ENCODE results near the gene MORC1.
"Not testable (repeated sequence)": the region's sequence is repeated elsewhere in the genome, so short reads cannot be mapped to it uniquely, and the experiment has no call there.

MORC1 gene, protein sequence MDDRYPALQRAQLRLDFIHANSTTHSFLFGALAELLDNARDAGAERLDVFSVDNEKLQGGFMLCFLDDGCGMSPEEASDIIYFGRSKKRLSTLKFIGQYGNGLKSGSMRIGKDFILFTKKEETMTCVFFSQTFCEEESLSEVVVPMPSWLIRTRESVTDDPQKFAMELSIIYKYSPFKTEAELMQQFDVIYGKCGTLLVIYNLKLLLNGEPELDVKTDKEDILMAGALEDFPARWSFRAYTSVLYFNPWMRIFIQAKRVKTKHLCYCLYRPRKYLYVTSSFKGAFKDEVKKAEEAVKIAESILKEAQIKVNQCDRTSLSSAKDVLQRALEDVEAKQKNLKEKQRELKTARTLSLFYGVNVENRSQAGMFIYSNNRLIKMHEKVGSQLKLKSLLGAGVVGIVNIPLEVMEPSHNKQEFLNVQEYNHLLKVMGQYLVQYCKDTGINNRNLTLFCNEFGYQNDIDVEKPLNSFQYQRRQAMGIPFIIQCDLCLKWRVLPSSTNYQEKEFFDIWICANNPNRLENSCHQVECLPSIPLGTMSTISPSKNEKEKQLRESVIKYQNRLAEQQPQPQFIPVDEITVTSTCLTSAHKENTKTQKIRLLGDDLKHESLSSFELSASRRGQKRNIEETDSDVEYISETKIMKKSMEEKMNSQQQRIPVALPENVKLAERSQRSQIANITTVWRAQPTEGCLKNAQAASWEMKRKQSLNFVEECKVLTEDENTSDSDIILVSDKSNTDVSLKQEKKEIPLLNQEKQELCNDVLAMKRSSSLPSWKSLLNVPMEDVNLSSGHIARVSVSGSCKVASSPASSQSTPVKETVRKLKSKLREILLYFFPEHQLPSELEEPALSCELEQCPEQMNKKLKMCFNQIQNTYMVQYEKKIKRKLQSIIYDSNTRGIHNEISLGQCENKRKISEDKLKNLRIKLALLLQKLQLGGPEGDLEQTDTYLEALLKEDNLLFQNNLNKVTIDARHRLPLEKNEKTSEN

DNA sequence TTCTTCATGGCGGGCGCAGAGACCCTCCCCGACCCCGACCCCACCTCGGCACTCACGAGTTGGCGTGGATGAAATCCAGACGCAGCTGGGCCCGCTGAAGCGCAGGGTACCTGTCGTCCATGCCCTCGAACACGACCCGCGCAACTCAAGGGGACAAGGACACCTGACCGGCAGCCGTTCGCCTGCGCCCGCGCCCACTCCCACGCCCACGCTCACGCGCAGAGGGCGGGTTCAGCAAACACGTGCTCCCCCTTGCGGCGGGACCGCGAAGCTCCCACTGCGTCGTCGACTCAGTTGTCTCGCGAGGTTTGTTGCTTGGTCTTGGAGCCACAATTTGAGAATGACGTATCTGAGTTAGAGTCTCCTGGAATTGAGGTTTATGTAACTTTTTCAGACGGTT lies at the start of gene MORC1:
TSS of gene MORC1 (minus strand) at position 196 of the 400 bp plus-strand sequence. CDS start at position 121, 75 bp downstream.
- no peak for DNase-seq (ENCODE audit: low spot score)

DNA sequence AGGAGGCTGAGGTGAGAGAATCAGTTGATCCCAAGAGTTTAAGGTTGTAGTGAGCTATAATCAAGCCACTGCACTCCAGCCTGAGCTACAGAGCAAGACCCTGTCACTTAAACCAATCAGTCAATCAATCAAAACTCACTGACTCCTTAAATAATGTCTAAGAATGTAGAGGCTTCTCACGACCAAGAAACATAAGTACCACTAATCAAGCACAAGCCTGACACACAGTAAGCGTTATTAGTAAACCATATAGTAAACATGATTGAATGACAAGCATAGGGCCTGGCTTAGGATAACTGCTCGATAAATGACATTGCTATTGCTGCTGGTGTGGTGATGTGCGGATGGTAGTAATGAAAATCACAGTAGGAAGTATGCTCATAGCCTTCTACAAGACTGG lies 48.0 kb upstream of the MORC1 start:
- DNase-seq (ENCODE audit: low spot score), result no peak

DNA sequence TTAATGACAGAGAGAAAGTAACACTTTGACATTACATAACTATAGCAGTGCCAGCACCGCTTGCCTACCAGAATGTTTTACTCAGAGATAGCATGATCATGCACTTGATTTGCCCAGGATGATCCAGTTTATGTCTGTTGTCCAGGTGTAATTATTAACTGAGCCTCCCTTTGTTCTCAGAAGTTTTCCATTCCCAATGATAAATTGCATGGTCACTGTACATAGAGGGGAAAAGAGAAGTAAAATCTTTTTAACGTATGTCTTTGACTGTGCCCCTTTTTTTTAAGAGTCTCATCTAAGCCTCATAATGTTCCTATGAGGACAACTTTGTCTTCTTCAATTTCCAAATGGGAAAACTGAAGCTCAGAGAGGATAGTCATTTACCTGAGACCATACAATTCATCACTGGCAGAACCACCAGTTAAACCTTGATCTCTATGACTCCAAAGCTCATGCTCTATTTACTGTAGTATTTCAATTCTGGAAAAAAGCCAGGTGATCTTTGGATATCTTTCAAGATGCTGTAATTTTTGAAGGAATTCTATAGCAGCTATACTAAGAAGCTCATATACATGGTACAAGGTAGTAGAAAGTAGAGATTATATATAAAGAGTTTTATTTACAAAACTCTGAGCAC lies 43.7 kb upstream of the MORC1 start:
- DNase-seq (ENCODE audit: low spot score), result no peak

DNA sequence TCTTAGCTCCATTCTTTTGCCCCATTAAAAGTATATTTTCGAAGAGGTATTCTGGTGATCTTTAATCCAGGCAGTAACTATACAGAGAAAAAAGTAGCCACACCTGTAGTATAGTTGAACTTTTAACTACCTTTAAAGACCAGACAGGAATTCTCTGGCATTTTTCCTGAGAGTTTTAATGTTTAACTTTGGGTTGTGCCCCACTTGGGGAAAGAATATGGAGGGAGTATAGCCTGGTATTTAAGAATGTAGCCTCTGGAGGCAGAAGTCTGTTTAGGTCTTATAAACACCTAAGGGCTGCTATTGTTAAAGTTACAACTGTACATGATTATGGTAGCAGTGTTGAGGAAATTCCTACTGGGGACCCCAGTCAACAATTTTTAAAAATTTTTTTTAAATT lies 37.9 kb upstream of the MORC1 start:
- DNase-seq (ENCODE audit: low spot score), result no peak

- DNase-seq (ENCODE audit: low spot score), result no peak
Observed at GRCh38 chr3:109154979-109155378, 37.0 kb upstream of the MORC1 start.

GRCh38 chr3:109152320-109152719 lies 34.4 kb upstream of the MORC1 start:
- DNase-seq (ENCODE audit: low spot score), result no peak

DNA sequence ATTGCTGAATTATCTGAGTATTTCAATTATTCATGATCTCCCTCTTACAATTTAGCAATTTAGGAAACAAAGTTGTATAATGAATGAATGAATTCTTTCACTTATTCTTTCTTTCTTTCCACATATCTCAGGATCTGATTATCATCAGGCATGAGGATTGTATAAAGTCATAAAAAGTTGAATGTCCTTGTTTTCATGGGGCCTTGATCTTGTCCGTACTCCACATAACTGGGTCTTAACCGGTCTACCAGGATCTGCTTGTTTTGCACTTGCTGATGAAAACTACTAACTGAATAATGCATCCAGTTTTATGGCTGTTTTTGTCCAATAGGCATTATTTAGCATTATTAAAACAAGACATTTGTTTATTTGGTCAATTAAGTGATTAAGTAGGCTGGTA lies 31.1 kb upstream of the MORC1 start:
- no peak for DNase-seq (ENCODE audit: low spot score)

DNA sequence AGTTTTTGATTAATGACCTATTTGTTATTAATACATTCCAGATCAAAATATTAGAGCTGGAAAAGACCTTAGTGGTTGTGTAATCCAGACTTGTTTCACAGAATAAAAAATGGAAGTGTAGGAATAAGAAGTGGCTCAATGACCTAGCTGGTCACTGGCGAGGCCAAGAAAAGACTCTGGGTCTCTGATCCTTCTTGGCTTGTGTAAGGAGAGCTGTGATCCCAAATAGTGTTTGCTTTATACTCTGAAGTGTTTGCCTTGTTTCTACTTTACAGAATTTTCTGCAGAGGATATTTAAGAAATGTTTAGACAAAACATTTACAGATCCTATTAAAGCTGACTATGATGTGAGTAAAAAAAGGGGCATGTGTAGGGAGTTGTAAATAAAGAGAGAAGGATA lies 25.7 kb upstream of the MORC1 start:
- no peak for DNase-seq (ENCODE audit: low spot score)

DNA sequence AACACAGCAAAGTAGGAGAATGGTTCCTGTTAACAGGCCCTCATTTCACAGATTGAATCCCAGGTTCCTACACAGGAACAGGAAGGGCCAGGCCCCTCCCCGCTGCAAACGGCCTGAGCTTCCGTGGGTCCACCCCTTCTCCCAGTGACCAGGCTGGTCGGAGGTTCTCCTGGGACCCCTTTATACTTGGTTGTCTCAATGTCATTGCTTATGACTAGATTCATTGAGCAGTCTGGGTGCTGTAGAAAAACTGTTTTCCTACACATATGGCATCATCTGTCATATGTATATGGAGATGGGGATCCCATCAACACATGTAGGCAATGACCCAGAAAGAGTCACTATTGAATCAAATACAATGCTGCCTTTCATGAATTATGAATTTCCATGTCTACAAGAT lies 22.4 kb upstream of the MORC1 start:
- DNase-seq (ENCODE audit: low spot score), result no peak

DNA sequence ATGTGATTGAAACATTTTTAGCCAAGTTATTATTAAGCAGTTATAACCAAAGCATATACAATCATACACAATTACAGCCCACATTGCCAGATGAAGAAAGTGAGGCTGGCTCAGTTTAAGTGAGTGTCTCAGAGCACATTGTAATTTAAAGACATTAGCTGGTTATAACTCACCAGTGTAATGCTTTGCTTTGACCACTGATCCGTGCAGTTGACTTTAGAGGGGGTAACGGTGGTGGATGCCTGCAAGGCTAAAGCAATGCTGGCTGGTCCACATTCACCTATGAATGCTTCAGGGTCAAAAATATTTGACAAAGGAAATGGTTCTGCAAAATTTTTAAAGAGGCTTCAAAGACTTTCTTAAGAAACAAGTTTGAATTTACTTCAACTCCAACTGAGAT lies 19.8 kb upstream of the MORC1 start:
- no peak for DNase-seq (ENCODE audit: low spot score)

DNA sequence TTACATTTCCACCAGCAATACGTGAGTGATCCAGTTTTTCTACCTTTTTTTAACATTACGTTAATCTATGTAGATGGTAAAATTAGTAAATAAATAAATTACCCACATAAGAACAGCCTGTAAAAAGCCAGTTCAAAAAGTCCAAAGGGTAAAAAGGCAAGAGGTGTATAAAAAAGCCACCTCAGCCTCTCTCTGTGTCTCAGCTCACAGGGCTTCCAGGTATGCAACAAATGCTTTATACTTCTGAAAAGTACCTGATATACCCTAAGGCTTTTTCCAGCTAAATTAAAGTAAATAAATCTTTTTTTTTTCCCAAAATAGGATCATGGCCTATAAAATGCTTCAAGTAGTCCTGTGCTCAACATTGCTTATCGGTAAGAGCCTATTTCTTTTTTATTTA lies 18.6 kb upstream of the MORC1 start, which contains the start of gene C3orf85:
TSS of gene C3orf85 (plus strand) at position 197 of the 400 bp plus-strand sequence. CDS start at position 326, 129 bp downstream.
- no peak for DNase-seq (ENCODE audit: low spot score)

- DNase-seq (ENCODE audit: low spot score), result not testable (repeated sequence)
Observed at GRCh38 chr3:109133474-109133816, 15.5 kb upstream of the MORC1 start.

- DNase-seq (ENCODE audit: low spot score), result no peak
Observed at GRCh38 chr3:109132801-109133473, 15.0 kb upstream of the MORC1 start.

- DNase-seq (ENCODE audit: low spot score), result no peak
Observed at GRCh38 chr3:109131276-109131675, 13.3 kb upstream of the MORC1 start.

DNA sequence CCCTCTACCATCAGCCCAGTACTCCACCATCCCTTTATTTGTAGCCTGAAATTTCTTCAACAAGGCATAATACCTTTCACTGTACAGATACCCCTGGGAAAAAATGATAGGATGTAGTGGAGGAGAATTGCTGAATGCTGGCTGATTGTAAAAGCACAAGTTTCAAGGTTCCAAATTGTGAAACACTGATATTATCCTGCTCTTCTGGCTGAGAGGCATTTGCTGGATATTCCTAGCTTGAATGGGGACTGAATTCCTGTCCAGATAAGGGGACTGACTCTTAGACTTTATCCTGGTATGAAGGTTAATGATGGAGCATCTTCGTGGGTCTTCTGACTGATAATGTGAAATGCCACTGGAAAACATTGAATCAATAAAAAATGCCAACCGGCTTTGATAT lies 9.6 kb upstream of the MORC1 start:
- no peak for DNase-seq (ENCODE audit: low spot score)

- DNase-seq (ENCODE audit: low spot score), result no peak
Observed at GRCh38 chr3:109125902-109126301, 8.0 kb upstream of the MORC1 start.

GRCh38 chr3:109122690-109123089 lies 4.8 kb upstream of the MORC1 start:
- no peak for DNase-seq (ENCODE audit: low spot score)

DNA sequence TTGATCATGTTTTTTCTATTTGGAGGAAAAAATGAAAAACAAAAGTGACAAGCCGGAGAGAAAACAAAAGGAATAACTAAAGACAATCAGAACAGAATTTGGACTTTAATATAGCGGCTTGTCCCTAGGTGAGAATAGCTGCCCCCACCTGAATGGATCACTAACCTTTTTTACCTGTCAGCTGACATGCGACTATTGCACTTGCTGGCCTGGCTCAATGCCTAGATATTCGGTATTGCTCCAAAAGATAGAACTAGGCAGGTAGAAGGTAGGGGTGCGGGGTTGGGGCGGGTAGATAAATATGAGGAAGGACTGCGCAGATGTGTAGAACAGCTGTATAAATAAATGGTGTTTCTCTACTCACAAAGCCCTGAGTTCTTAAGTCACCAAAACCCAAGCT lies 650 bp upstream of the MORC1 start:
- DNase-seq (ENCODE audit: low spot score), result no peak

- no peak for DNase-seq (ENCODE audit: low spot score)
Observed at GRCh38 chr3:109116031-109116430, 1.9 kb downstream of the MORC1 start.

GRCh38 chr3:109115451-109115850 lies 2.5 kb downstream of the MORC1 start:
- DNase-seq (ENCODE audit: low spot score), result no peak

DNA sequence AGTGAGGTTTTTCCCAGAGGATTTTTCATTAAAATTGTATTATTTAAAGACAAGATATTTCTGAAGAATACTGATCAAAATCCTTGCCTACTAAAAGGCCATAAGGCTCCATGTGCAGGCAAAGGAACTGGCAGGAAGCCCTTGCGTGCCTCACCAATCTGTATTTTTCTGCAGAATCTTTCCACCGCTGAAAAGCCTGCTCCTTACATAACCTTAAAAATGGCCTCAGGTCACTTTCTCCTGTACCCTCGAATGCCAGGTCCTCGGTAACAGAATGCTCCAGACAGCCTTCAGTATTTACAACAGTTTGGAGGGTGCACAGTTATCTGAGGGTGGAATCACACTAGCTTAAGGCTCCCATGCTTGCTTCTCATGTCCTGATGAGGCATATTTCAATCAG lies 3.2 kb downstream of the MORC1 start:
- no peak for DNase-seq (ENCODE audit: low spot score)

Data from ecto neural progenitor cell (in vitro differentiated cells).